ENCODE measurements around the gene OSBPL9.

DNA sequence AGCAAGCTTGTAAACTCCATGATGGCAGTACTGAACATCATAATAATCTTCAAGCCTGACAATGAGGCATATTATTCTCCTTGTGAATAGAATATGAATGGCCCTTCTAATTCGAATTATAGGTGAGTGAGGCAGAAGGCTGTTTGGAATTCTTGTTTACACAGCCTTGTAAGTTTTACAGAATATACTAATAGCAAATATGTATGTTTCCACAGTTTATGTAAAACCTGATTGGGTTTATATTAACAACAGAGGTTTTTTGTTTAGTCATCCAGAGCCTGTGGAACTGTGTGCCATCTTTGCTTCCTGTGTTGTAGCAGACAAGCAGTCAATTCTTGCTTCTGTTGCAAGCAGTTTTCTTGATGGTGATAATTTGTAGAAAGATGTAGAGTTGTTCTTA is 8.0 kb downstream of the OSBPL9 start:
- TF ChIP-seq, protein P1, sequence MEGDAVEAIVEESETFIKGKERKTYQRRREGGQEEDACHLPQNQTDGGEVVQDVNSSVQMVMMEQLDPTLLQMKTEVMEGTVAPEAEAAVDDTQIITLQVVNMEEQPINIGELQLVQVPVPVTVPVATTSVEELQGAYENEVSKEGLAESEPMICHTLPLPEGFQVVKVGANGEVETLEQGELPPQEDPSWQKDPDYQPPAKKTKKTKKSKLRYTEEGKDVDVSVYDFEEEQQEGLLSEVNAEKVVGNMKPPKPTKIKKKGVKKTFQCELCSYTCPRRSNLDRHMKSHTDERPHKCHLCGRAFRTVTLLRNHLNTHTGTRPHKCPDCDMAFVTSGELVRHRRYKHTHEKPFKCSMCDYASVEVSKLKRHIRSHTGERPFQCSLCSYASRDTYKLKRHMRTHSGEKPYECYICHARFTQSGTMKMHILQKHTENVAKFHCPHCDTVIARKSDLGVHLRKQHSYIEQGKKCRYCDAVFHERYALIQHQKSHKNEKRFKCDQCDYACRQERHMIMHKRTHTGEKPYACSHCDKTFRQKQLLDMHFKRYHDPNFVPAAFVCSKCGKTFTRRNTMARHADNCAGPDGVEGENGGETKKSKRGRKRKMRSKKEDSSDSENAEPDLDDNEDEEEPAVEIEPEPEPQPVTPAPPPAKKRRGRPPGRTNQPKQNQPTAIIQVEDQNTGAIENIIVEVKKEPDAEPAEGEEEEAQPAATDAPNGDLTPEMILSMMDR (IDR thresholded peaks at IDR 0.05) = no peak
- no peak for TF ChIP-seq POLR2AphosphoS5 (IDR thresholded peaks at IDR 0.05)
